ENCODE measurements around the gene BIRC6. TPM values are rescaled to one million over a fixed set of nuclear protein-coding genes. Genes with fewer than 3 reads are reported as not detected.
"Not testable (repeated sequence)": the region's sequence is repeated elsewhere in the genome, so short reads cannot be mapped to it uniquely, and the experiment has no call there.

Gene BIRC6
- polyA plus RNA-seq, 1 experiment, result 53.7 TPM

GRCh38 chr2:32342801-32343200, 14.0 kb upstream of the BIRC6 start:
- ChIA-PET CTCF (no interaction called here), POLR2A (no interaction called here)
- no peak for DNase-seq (ENCODE audit: low read depth)
- TF ChIP-seq CTCF (IDR thresholded peaks at IDR 0.05; ENCODE audit: insufficient read depth, low read depth, low read length), result no peak
- no peak overlapping the region for H3K4me3 ChIP-seq (ENCODE audit: low read depth, low read length)
- no peaks in the 10 kb centered on the region for H3K36me3 ChIP-seq (ENCODE audit: control insufficient read depth, insufficient read depth, low read length)
- H3K27me3 ChIP-seq (ENCODE audit: control insufficient read depth, insufficient read depth, low read length), result no peaks in the 10 kb centered on the region

- ChIA-PET CTCF (interaction anchor here (0.6 kb wide), 1 partner anchor 438 kb away, joined by 3 read pairs; no protein-coding TSS in a partner anchor), POLR2A (interaction anchor here (0.6 kb wide), 1 partner anchor 215 kb away, joined by 4 read pairs; no protein-coding TSS in a partner anchor)
- H3K4me3 ChIP-seq (ENCODE audit: low read depth, low read length); H3K36me3 ChIP-seq (ENCODE audit: control insufficient read depth, insufficient read depth, low read length); DNase-seq (ENCODE audit: low read depth); H3K27me3 ChIP-seq (ENCODE audit: control insufficient read depth, insufficient read depth, low read length): not testable (repeated sequence)
Measured at GRCh38 chr2:32350797-32351196, 6.0 kb upstream of the BIRC6 start.

GRCh38 chr2:32355976-32356680, 695 bp upstream of the BIRC6 start:
- CTCF ChIA-PET, result no interaction called here
- POLR2A ChIA-PET, result no interaction called here
- Histone ChIP-seq H3K36me3 (ENCODE audit: control insufficient read depth, insufficient read depth, low read length) (no peaks in the 10 kb centered on the region), H3K4me3 (ENCODE audit: low read depth, low read length) (peak overlapping the region; percentile 97), H3K27me3 (ENCODE audit: control insufficient read depth, insufficient read depth, low read length) (no peaks in the 10 kb centered on the region)
- TF ChIP-seq CTCF (IDR thresholded peaks at IDR 0.05; ENCODE audit: insufficient read depth, low read depth, low read length), result no peak
- DNase-seq (ENCODE audit: low read depth), result no peak

- Histone ChIP-seq H3K36me3 (ENCODE audit: control insufficient read depth, insufficient read depth, low read length) (no peaks in the 10 kb centered on the region), H3K4me3 (ENCODE audit: low read depth, low read length) (peak overlapping the region; percentile 97), H3K27me3 (ENCODE audit: control insufficient read depth, insufficient read depth, low read length) (no peaks in the 10 kb centered on the region)
- no peak for TF ChIP-seq CTCF (IDR thresholded peaks at IDR 0.05; ENCODE audit: insufficient read depth, low read depth, low read length)
- ChIA-PET CTCF (no interaction called here), POLR2A (no interaction called here)
- DNase-seq (ENCODE audit: low read depth), result no peak
Measured at GRCh38 chr2:32357318-32358110, 691 bp downstream of the BIRC6 start.

- TF ChIP-seq CTCF (IDR thresholded peaks at IDR 0.05; ENCODE audit: insufficient read depth, low read depth, low read length), result no peak
- no peaks in the 10 kb centered on the region for H3K27me3 ChIP-seq (ENCODE audit: control insufficient read depth, insufficient read depth, low read length)
- peak overlapping the region; percentile 97 for H3K4me3 ChIP-seq (ENCODE audit: low read depth, low read length)
- POLR2A ChIA-PET, result no interaction called here
- no peaks in the 10 kb centered on the region for H3K36me3 ChIP-seq (ENCODE audit: control insufficient read depth, insufficient read depth, low read length)
- CTCF ChIA-PET, result no interaction called here
- DNase-seq (ENCODE audit: low read depth), result no peak
Measured at GRCh38 chr2:32358111-32358482, 1.3 kb downstream of the BIRC6 start.
